ENCODE results near the gene DPF3. TPM values are rescaled to one million over a fixed set of nuclear protein-coding genes. Genes with fewer than 3 reads are reported as not detected.

The DPF3 gene
- total and polyA plus RNA-seq, 2 of the 13 experiments (the other 11 are each of a cell fraction or from before 2014, with no cell fraction given): 0.09 to 0.60 TPM

GRCh38 chr14:72736308-72736707, 157.6 kb downstream of the DPF3 start:
- POLR2A ChIA-PET: no interaction called here
- TF ChIP-seq SUZ12 (IDR thresholded peaks at IDR 0.05; ENCODE audit: low read depth, low read length): 0 out of 2 replicates have a peak, but pooled peaks have one; percentile 16
- no peak for TF ChIP-seq USF2 (IDR thresholded peaks at IDR 0.05; ENCODE audit: low read depth, low read length)
- no peak for TF ChIP-seq USF2 (CRISPR knock-in tag; IDR thresholded peaks at IDR 0.05; ENCODE audit: borderline replicate concordance)
- no peak for TF ChIP-seq FOXC1 (CRISPR knock-in tag; IDR thresholded peaks at IDR 0.05; ENCODE audit: borderline replicate concordance)
- TF ChIP-seq ZSCAN12 (CRISPR knock-in tag; IDR thresholded peaks at IDR 0.05): no peak
- TF ChIP-seq RAD21 (CRISPR knock-in tag; IDR thresholded peaks at IDR 0.05): no peak
- TF ChIP-seq SMC3 (IDR thresholded peaks at IDR 0.05; ENCODE audit: low read length): peak; percentile 66; the same call in 1 of the 2 replicates
- TF ChIP-seq STAG1 (CRISPR knock-in tag; IDR thresholded peaks at IDR 0.05): peak; percentile 47
- no peak for TF ChIP-seq ZNF552 (CRISPR knock-in tag; IDR thresholded peaks at IDR 0.05; ENCODE audit: borderline replicate concordance)
- no peak for TF ChIP-seq ZNF564 (CRISPR knock-in tag; IDR thresholded peaks at IDR 0.05)
- TF ChIP-seq ZNF773 (CRISPR knock-in tag; IDR thresholded peaks at IDR 0.05; ENCODE audit: borderline replicate concordance): no peak
- TF ChIP-seq ZC3H13 (CRISPR knock-in tag; IDR thresholded peaks at IDR 0.05): no peak
- TF ChIP-seq SP1 (IDR thresholded peaks at IDR 0.05): no peak
- TF ChIP-seq SP1 (CRISPR knock-in tag; IDR thresholded peaks at IDR 0.05): no peak
- TF ChIP-seq AGO2 (optimal IDR thresholded peaks at IDR 0.05; ENCODE audit: low read depth, low read length): no peak
- TF ChIP-seq PTBP1 (IDR thresholded peaks at IDR 0.05; ENCODE audit: low read depth, low read length, poor library complexity, severe bottlenecking): no peak
- TF ChIP-seq, protein P1, sequence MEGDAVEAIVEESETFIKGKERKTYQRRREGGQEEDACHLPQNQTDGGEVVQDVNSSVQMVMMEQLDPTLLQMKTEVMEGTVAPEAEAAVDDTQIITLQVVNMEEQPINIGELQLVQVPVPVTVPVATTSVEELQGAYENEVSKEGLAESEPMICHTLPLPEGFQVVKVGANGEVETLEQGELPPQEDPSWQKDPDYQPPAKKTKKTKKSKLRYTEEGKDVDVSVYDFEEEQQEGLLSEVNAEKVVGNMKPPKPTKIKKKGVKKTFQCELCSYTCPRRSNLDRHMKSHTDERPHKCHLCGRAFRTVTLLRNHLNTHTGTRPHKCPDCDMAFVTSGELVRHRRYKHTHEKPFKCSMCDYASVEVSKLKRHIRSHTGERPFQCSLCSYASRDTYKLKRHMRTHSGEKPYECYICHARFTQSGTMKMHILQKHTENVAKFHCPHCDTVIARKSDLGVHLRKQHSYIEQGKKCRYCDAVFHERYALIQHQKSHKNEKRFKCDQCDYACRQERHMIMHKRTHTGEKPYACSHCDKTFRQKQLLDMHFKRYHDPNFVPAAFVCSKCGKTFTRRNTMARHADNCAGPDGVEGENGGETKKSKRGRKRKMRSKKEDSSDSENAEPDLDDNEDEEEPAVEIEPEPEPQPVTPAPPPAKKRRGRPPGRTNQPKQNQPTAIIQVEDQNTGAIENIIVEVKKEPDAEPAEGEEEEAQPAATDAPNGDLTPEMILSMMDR (CRISPR knock-in tag; IDR thresholded peaks at IDR 0.05): peak; percentile 53
- TF ChIP-seq GZF1 (CRISPR knock-in tag; IDR thresholded peaks at IDR 0.05): no peak
- no peak for TF ChIP-seq KLF15 (CRISPR knock-in tag; IDR thresholded peaks at IDR 0.05; ENCODE audit: borderline replicate concordance)
- TF ChIP-seq CEBPB (IDR thresholded peaks at IDR 0.05; ENCODE audit: borderline replicate concordance, low read depth, low read length): peak; percentile 42; the same call in 1 of the 2 replicates
- no peak for TF ChIP-seq SMAD3 (CRISPR knock-in tag; IDR thresholded peaks at IDR 0.05)
- no peak for TF ChIP-seq TMF1 (CRISPR knock-in tag; IDR thresholded peaks at IDR 0.05; ENCODE audit: low read depth)
- TF ChIP-seq ARNTL (CRISPR knock-in tag; IDR thresholded peaks at IDR 0.05): no peak
- TF ChIP-seq NR1H2 (CRISPR knock-in tag; IDR thresholded peaks at IDR 0.05; ENCODE audit: borderline replicate concordance, low read depth): no peak
- peak; percentile 80 for TF ChIP-seq ZNF143 (CRISPR knock-in tag; IDR thresholded peaks at IDR 0.05)

More at GRCh38 chr14:72736308-72736707, 157.6 kb downstream of the DPF3 start:
- FAIRE-seq (peak; percentile 44), DNase-seq (ENCODE audit: low spot score) (peak; percentile 46), ATAC-seq (peak; percentile 87)
- CTCF ChIA-PET (ENCODE audit: low intra/inter-chr PET ratio, low total read pairs): interaction anchor here (1.1 kb wide), 1 partner anchor 167 kb away, joined by 3 read pairs; no protein-coding TSS in a partner anchor
- intact Hi-C loops (cut with micrococcal nuclease; ENCODE audit: unreplicated experiment): no loop called here
- Histone ChIP-seq H3K4me1 (ENCODE audit: insufficient read depth, low read length) (no peaks in the 10 kb centered on the region), H3K9ac (ENCODE audit: insufficient read depth, low read depth, low read length) (no peak overlapping the region), H3K27ac (ENCODE audit: extremely low read length, insufficient read depth, low read length) (no peak overlapping the region), H2AFZ (ENCODE audit: low read length) (no peak overlapping the region), H3K79me2 (ENCODE audit: insufficient read depth, low read length) (no peaks in the 10 kb centered on the region), H3K4me2 (ENCODE audit: low read depth, low read length) (no peak overlapping the region), H3K27me3 (ENCODE audit: control insufficient read depth in 1 of 2, insufficient read depth in 2 of 2, low read length in 2 of 2) (peaks cover 0 to 18% of the 10 kb centered on the region in 2 experiments; a peak in 3 of 5 replicates), H3K9me3 (ENCODE audit: low read length) (no peaks in the 10 kb centered on the region), H3K4me3 (replicated peaks in 1 of 3; ENCODE audit: insufficient read depth in 1 of 3, low read depth in 2 of 3, low read length in 3 of 3) (no peak overlapping the region), H4K20me1 (ENCODE audit: insufficient read depth, low read length) (no peaks in the 10 kb centered on the region), H3K36me3 (replicated peaks in 1 of 2; ENCODE audit: control insufficient read depth in 1 of 2, insufficient read depth in 2 of 2, low read length in 2 of 2) (no peaks in the 10 kb centered on the region)
- BruUV-seq (replicated peaks): no TSS peak
- 54% methylated on average over 3 of the region's 3 CpGs for WGBS (ENCODE audit: low lambda C conversion rate)
- in situ Hi-C loops (cut with HindIII; ENCODE audit: extremely low pct_ligation_motif_present, low pct_unique_long_range_greater_than_20kb): no loop called here
